HepG2 (cell line): Measurements from ENCODE around the gene GPR42. TPM values are rescaled to one million over a fixed set of nuclear protein-coding genes. Genes with fewer than 3 reads are reported as not detected.
A peak's percentile ranks its signal among the peaks of the same experiment; 100 is the strongest.

Experiments used
- ARID5B ChIP-seq: IDR thresholded peaks from 2 replicates; pipeline ENCODE4 v1.4.0; 2020; ENCODE audit warnings: mild to moderate bottlenecking, missing genetic modification reagents
- BCLAF1 ChIP-seq: fragments of 450-650 bp; IDR thresholded peaks from 2 replicates; pipeline ENCODE4 v1.6.1; 2017; ENCODE audit warnings: mild to moderate bottlenecking
- ELF3 ChIP-seq: IDR thresholded peaks from 2 replicates; pipeline ENCODE4 v1.6.1; 2016; ENCODE audit warnings: missing genetic modification reagents, missing compliant biosample characterization
- GATAD2A ChIP-seq: IDR thresholded peaks from 2 replicates; pipeline ENCODE4 v1.6.1; 2016
- PAXIP1 ChIP-seq: sonication (generic); formaldehyde crosslinking; conservative IDR thresholded peaks from 2 replicates; pipeline ENCODE4 v1.4.0; 2020; ENCODE audit warnings: mild to moderate bottlenecking, missing genetic modification reagents, moderate library complexity
- PHF21A ChIP-seq: sonication (generic); formaldehyde crosslinking; IDR thresholded peaks from 2 replicates; pipeline ENCODE4 v1.5.0; 2020; ENCODE audit warnings: mild to moderate bottlenecking, missing genetic modification reagents
- SALL1 ChIP-seq: sonication (generic); formaldehyde crosslinking; IDR thresholded peaks from 2 replicates; pipeline ENCODE4 v1.8.0; 2022; ENCODE audit warnings: mild to moderate bottlenecking, missing genetic modification reagents
- SMAD9 ChIP-seq: sonication (generic); formaldehyde crosslinking; IDR thresholded peaks from 2 replicates; pipeline ENCODE4 v1.5.1; 2020; ENCODE audit warnings: mild to moderate bottlenecking, missing genetic modification reagents
- SNAPC2 ChIP-seq: sonication (generic); formaldehyde crosslinking; IDR thresholded peaks from 2 replicates; pipeline ENCODE4 v1.8.1; 2022; ENCODE audit warnings: mild to moderate bottlenecking, missing genetic modification reagents
- SOX5 ChIP-seq: IDR thresholded peaks from 2 replicates; pipeline ENCODE4 v1.6.1; 2016; ENCODE audit warnings: borderline replicate concordance
- SP5 ChIP-seq: IDR thresholded peaks from 2 replicates; pipeline ENCODE4 v1.6.1; 2016; ENCODE audit warnings: low read depth, borderline replicate concordance
- TCF12 ChIP-seq, 2 experiments: fragments of 450-650 bp in 1 of 2; sonication (generic) in 1 of 2; formaldehyde crosslinking in 1 of 2; IDR thresholded peaks; 2 replicates each; pipeline versions ENCODE4 v1.6.1 to v1.8.0; 2017 to 2022; ENCODE audit warnings: antibody characterized with exemption in 1 of 2, mild to moderate bottlenecking in 1 of 2, missing genetic modification reagents in 1 of 2, moderate library complexity in 1 of 2
- ZC3H13 ChIP-seq: sonication (generic); formaldehyde crosslinking; IDR thresholded peaks from 2 replicates; pipeline ENCODE4 v1.8.1; 2023; ENCODE audit warnings: mild to moderate bottlenecking, missing genetic modification reagents, moderate library complexity
- ZNF292 ChIP-seq: sonication (generic); formaldehyde crosslinking; IDR thresholded peaks from 2 replicates; pipeline ENCODE4 v1.8.1; 2022; ENCODE audit warnings: mild to moderate bottlenecking, low read depth, missing genetic modification reagents, borderline replicate concordance
- ZNF296 ChIP-seq: sonication (generic); formaldehyde crosslinking; conservative IDR thresholded peaks from 2 replicates; pipeline ENCODE4 v1.5.0; 2020; ENCODE audit warnings: mild to moderate bottlenecking, missing genetic modification reagents
- ZNF569 ChIP-seq: sonication (generic); formaldehyde crosslinking; IDR thresholded peaks from 2 replicates; pipeline ENCODE4 v1.5.0; 2020; ENCODE audit warnings: mild to moderate bottlenecking, missing genetic modification reagents, moderate library complexity, borderline replicate concordance
- polyA plus RNA-seq, 8 experiments: library from polyadenylated mRNA; depleted of rRNA in 3 of 8; stranded (reverse) in 7 of 8; unstranded in 1 of 8; fragments of >200 nt; fragmentation: Illumina TruSeq in 4 of 8; extraction: Trizol in 4 of 8; gene quantifications; 2 replicates each; pipeline versions ENCODE4 v1.2.1 to v1.2.3, GENCODE V29; 2011 to 2016; ENCODE audit warnings: low read depth in 4 of 8, missing spikeins in 1 of 8, mixed read lengths in 1 of 8; ENCODE audit not compliant: insufficient read depth in 1 of 8
- total RNA-seq, 5 experiments: library from RNA; depleted of rRNA; stranded (reverse); fragments of >200 nt; fragmentation: Illumina TruSeq; extraction: Trizol; gene quantifications; 2 replicates each; pipeline ENCODE4 v1.2.3, GENCODE V29; 2016; ENCODE audit warnings: low read depth in 1 of 5

Gene GPR42
- total and polyA plus RNA-seq, 2 of the 13 experiments (the other 11 are each of a cell fraction or from before 2014, with no cell fraction given): not detected

GRCh38 chr19:35395382-35396199 lies 24.7 kb downstream of the GPR42 start (continued):
- TF ChIP-seq SALL1 (CRISPR knock-in tag): peak; percentile 79
- TF ChIP-seq TCF12 (IDR thresholded peaks at IDR 0.05): no peak
- no peak for TF ChIP-seq TCF12 (CRISPR knock-in tag; IDR thresholded peaks at IDR 0.05)
- 0 out of 2 replicates have a peak, but pooled peaks have one; percentile 24 for TF ChIP-seq SP5 (CRISPR knock-in tag)
- TF ChIP-seq GATAD2A (CRISPR knock-in tag): peak; percentile 47; the same call in 1 of the 2 replicates
- TF ChIP-seq SOX5 (CRISPR knock-in tag): peak; percentile 42; the same call in 1 of the 2 replicates
- TF ChIP-seq ZNF296 (CRISPR knock-in tag): no peak
- TF ChIP-seq BCLAF1: no peak
- 0 out of 2 replicates have a peak, but pooled peaks have one; percentile 53 for TF ChIP-seq PHF21A (CRISPR knock-in tag)
- no peak for TF ChIP-seq ZNF569 (CRISPR knock-in tag)
- peak; percentile 89; the same call in 1 of the 2 replicates for TF ChIP-seq ZNF292 (CRISPR knock-in tag)
- peak; percentile 20; the same call in 1 of the 2 replicates for TF ChIP-seq ELF3
- TF ChIP-seq ZC3H13 (CRISPR knock-in tag): no peak
- peak; percentile 56; the same call in 1 of the 2 replicates for TF ChIP-seq PAXIP1 (CRISPR knock-in tag)
- peak; percentile 82 for TF ChIP-seq ARID5B (CRISPR knock-in tag)
- TF ChIP-seq SNAPC2 (CRISPR knock-in tag): 0 out of 2 replicates have a peak, but pooled peaks have one; percentile 41
- no peak for TF ChIP-seq SMAD9
